Esophagus muscularis mucosa (tissue), 3 donors: ENCODE measurements around the gene ADORA1.

ENCODE experiments used
- POLR2A ChIP-seq: fragments of 450-650 bp; IDR thresholded peaks from one replicate; pipeline ENCODE4 v1.6.1; 2017; ENCODE audit warnings: antibody characterized with exemption, moderate library complexity, mild to moderate bottlenecking, low read depth
- POLR2AphosphoS5 ChIP-seq, 2 donors: sonication (generic); formaldehyde crosslinking; IDR thresholded peaks; one replicate each; pipeline ENCODE4 v1.6.1; 2017; ENCODE audit warnings: antibody characterized with exemption in 2 of 2
- TF ChIP-seq, protein P1 (sequence below), 3 experiments: fragments of 200-600 bp in 2 of 3; fragments of 450-650 bp in 1 of 3; sonication (generic) in 2 of 3; IDR thresholded peaks; one replicate each; pipeline ENCODE4 v1.5.1; 2017 to 2019; ENCODE audit warnings: antibody characterized with exemption in 3 of 3, mild to moderate bottlenecking in 2 of 3, moderate library complexity in 1 of 3

- TF ChIP-seq, protein P1, sequence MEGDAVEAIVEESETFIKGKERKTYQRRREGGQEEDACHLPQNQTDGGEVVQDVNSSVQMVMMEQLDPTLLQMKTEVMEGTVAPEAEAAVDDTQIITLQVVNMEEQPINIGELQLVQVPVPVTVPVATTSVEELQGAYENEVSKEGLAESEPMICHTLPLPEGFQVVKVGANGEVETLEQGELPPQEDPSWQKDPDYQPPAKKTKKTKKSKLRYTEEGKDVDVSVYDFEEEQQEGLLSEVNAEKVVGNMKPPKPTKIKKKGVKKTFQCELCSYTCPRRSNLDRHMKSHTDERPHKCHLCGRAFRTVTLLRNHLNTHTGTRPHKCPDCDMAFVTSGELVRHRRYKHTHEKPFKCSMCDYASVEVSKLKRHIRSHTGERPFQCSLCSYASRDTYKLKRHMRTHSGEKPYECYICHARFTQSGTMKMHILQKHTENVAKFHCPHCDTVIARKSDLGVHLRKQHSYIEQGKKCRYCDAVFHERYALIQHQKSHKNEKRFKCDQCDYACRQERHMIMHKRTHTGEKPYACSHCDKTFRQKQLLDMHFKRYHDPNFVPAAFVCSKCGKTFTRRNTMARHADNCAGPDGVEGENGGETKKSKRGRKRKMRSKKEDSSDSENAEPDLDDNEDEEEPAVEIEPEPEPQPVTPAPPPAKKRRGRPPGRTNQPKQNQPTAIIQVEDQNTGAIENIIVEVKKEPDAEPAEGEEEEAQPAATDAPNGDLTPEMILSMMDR (IDR thresholded peaks at IDR 0.05) = no peak
- TF ChIP-seq POLR2A = no peak
- TF ChIP-seq POLR2AphosphoS5 (IDR thresholded peaks at IDR 0.05) = no peak
These were observed 83.5 kb downstream of the ADORA1 start for GRCh38 chr1:203210988-203211387.
